Spinal cord (tissue), 10 donors: Measurements from ENCODE around the gene YIPF1. TPM values are rescaled to one million over a fixed set of nuclear protein-coding genes. Genes with fewer than 3 reads are reported as not detected.

Source experiments
- DNase-seq, 6 donors: peaks; one replicate each; pipeline versions ENCODE4 v3.0.0 to v3.0.0-alpha.2; 2013 to 2015; ENCODE audit warnings: low spot score in 6 of 6, low read depth in 4 of 6
- H3K27ac ChIP-seq: one replicate; pipeline ENCODE4 v1.5.1; 2013; ENCODE audit warnings: low read depth, low read length, control low read depth
- H3K27me3 ChIP-seq: one replicate; pipeline ENCODE4 v1.6.1; 2013; ENCODE audit warnings: low read length; ENCODE audit not compliant: control insufficient read depth, insufficient read depth
- H3K36me3 ChIP-seq: one replicate; pipeline ENCODE4 v1.6.1; 2013; ENCODE audit warnings: low read length; ENCODE audit not compliant: control insufficient read depth, insufficient read depth
- H3K4me1 ChIP-seq: one replicate; pipeline ENCODE4 v1.6.1; 2013; ENCODE audit warnings: low read length; ENCODE audit not compliant: control insufficient read depth, insufficient read depth
- H3K4me3 ChIP-seq: one replicate; pipeline ENCODE4 v1.5.1; 2013; ENCODE audit warnings: low read depth, low read length, control low read depth
- H3K9me3 ChIP-seq: one replicate; pipeline ENCODE4 v1.6.1; 2013; ENCODE audit warnings: low read length; ENCODE audit not compliant: control insufficient read depth, insufficient read depth
- WGBS: methylation state at CpG from one replicate; pipeline ENCODE4 v1.1.5; 2013; ENCODE audit warnings: missing lambda C conversion rate; ENCODE audit not compliant: insufficient coverage; 5-methylcytosine and 5-hydroxymethylcytosine counted together
- polyA plus RNA-seq, 2 donors: library from polyadenylated mRNA; unstranded; fragments of 120-200 nt; gene quantifications; one replicate each; pipeline ENCODE4 v1.2.1, GENCODE V29; 2013; ENCODE audit not compliant: insufficient read length in 2 of 2
- total RNA-seq, 2 donors: library from RNA; depleted of rRNA in 1 of 2; stranded (reverse); fragments of 120-200 nt in 1 of 2; fragments of >200 nt in 1 of 2; gene quantifications; one replicate each; pipeline versions ENCODE4 v1.2.3 to v1.2.4, GENCODE V29; 2013 to 2014
- donor health status: healthy.

Gene YIPF1
- total and polyA plus RNA-seq, 4 donors = 34.8 to 38.1 (median 37.5) TPM

DNA sequence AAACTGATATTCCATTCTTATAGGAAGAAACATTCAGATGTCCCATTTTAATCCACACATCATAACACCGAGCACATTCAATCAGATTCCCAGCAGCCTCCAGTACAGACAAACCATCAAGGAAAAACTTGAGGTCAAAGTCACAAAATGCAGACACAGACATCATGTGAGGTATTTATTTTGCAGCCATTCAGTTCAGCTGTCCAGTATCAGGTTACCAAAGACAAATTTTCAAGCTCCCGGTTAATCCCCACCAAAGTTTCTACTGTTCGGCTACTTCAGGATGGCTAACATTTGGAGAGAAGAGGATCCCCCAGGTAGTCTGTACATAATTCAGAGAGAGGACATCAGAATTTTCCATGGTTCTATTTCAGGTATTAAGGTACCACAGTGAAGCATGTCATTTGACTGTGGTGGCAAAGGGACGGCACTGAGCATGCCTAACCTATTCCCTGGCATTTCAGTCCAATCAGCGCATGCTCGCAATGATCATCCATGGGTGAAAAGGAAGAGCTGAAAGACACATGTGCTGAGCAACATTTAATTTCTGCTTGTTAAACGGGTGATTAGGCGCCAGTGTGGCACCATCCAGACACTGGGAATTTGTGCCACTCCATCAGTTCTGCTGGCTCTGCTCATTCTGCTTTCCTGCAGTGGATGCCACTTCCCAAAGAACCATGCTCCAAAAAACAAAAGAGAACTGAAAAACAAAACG is 37.9 kb downstream of the YIPF1 start:
- peak in 1 of 6 donors; percentile 80 for DNase-seq
- 86% methylated on average over 5 of the region's 9 CpGs for whole genome bisulfite sequencing
- H3K4me1 ChIP-seq = no peaks in the 10 kb centered on the region
- no peak overlapping the region for H3K4me3 ChIP-seq
- H3K36me3 ChIP-seq = peaks cover 25% of the 10 kb centered on the region
- no peak overlapping the region for H3K27ac ChIP-seq
- H3K9me3 ChIP-seq = no peaks in the 10 kb centered on the region
- H3K27me3 ChIP-seq = no peaks in the 10 kb centered on the region

DNA sequence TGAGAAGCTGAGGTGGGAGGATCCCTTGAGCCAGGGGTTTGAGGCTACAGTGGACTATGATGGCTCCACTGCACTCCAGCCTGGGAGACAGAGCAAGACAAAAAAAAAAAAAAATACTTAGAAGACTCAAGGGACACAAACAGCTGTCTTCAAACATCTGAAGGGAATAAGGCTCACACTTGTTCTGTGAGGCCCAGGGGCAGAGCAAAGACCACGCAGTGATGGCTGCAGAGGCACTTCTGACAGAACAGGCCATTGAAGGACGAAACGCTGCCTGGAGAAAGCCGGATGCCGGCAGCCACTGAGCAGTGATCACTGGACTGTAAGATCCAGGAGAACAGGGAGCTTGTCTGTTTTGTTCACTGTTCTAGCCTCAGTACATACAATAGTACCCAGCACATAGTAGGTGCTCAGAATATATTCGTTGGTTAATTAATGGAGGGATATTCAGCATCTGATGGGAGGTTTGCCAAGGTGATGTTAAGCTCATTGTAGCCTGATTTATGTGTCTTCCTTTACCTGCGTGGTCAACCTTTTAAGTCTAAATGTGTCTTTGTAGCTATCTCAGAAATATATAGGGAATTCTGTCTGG is 39.4 kb downstream of the YIPF1 start:
- WGBS = 81% methylated on average over 4 of the region's 7 CpGs
- Histone ChIP-seq H3K27ac (no peak overlapping the region), H3K9me3 (no peaks in the 10 kb centered on the region), H3K4me1 (no peaks in the 10 kb centered on the region), H3K36me3 (peaks cover 15% of the 10 kb centered on the region), H3K27me3 (no peaks in the 10 kb centered on the region), H3K4me3 (no peak overlapping the region)
- no peak for DNase-seq

DNA sequence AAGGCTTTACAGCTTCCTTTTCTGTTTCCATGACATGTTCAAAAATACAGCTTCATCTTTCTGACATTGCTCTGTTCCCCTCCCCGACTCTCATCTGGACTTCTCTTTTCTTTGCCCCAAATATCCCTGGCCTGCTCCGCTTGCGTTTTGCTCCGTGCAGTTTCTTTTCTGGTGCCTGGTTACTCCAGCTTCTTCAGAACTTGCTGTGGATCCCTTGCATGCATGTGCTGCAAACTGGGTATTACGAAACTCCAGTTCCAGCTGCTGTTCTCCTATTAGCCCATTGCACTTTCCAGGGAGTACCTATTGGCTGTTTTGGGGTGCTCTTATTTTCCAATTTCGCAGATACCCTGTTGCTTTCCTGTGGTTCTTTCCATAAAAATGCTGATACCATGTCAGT is 41.6 kb downstream of the YIPF1 start:
- 85% methylated on average over 6 of the region's 6 CpGs for WGBS
- no peak overlapping the region for H3K4me3 ChIP-seq

DNA sequence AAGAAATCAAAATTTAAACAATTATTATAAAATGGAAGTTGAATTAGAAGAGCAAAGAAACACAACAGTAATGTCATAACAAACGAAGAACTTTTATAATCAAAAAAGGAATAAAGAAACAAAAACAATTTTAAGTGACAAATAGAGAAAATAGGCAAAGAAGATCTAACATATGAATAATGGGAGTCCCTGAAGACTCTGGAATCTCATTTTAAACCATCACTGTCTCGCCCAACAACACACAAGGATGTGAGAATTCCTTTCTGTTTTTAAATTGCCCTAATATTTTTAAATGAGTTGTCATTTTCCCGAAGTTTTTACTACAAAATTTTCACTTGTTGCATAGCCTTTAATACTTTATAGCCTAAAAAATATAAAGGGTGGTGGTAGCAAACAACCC is 47.2 kb downstream of the YIPF1 start:
- DNase-seq = no peak
- no CpG with 5 or more reads among the region's 3 CpGs for WGBS
- H3K4me3 ChIP-seq = no peak overlapping the region
- H3K9me3 ChIP-seq = no peaks in the 10 kb centered on the region
- no peaks in the 10 kb centered on the region for H3K27me3 ChIP-seq
- no peaks in the 10 kb centered on the region for H3K36me3 ChIP-seq
- H3K4me1 ChIP-seq = peaks cover 1% of the 10 kb centered on the region
- H3K27ac ChIP-seq = no peak overlapping the region

More for the DNA sequence above, 41.6 kb downstream of the YIPF1 start:
- H3K9me3 ChIP-seq = no peaks in the 10 kb centered on the region
- DNase-seq = no peak
- no peaks in the 10 kb centered on the region for H3K27me3 ChIP-seq
- H3K4me1 ChIP-seq = no peaks in the 10 kb centered on the region
- H3K36me3 ChIP-seq = no peaks in the 10 kb centered on the region
- no peak overlapping the region for H3K27ac ChIP-seq

DNA sequence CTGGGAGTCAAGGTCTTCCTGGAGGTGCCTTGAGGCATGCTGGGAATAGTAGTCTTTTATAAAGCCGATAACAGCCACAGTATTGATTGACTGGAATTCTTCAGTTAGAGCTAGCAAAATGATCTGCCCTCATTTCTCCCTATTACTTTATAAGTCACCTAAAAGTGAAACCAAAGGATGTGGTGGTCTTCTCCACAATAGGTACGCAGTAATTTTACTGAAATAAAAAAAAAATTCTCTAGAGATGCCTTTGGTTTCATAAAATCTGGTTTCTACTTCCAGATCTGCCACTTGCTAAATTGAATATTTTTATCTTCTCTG is 51.0 kb downstream of the YIPF1 start:
- Histone ChIP-seq H3K4me1 (peaks cover 6% of the 10 kb centered on the region), H3K27me3 (no peaks in the 10 kb centered on the region), H3K4me3 (peak overlapping the region; percentile 79), H3K27ac (peak overlapping the region; percentile 99), H3K9me3 (no peaks in the 10 kb centered on the region), H3K36me3 (no peaks in the 10 kb centered on the region)
- no CpG with 5 or more reads among the region's 2 CpGs for WGBS
- DNase-seq = no peak

GRCh38 chr1:53837924-53838653 is 51.5 kb downstream of the YIPF1 start, which contains the start of gene NDC1:
Gene NDC1, minus strand, starts transcription at chr1:53838296. Its CDS starts 35 bp downstream, at chr1:53838261.
- Histone ChIP-seq H3K36me3 (no peaks in the 10 kb centered on the region), H3K27ac (peak within 1 kb of the TSS; percentile 99), H3K27me3 (no peaks in the 10 kb centered on the region), H3K4me3 (peak within 1 kb of the TSS; percentile 79), H3K9me3 (no peaks in the 10 kb centered on the region), H3K4me1 (peaks cover 6% of the 10 kb centered on the region)
- WGBS = under 1% methylated on average over 58 of the region's 59 CpGs
- DNase-seq = peak; percentile 89 to 99 (median 94)

GRCh38 chr1:53837646-53837923 is 52.0 kb downstream of the YIPF1 start:
- Histone ChIP-seq H3K27ac (peak overlapping the region; percentile 99), H3K36me3 (no peaks in the 10 kb centered on the region), H3K4me3 (peak overlapping the region; percentile 79), H3K4me1 (peaks cover 6% of the 10 kb centered on the region), H3K9me3 (no peaks in the 10 kb centered on the region), H3K27me3 (no peaks in the 10 kb centered on the region)
- WGBS = 3% methylated on average over 5 of the region's 5 CpGs
- DNase-seq = peak in 1 of 6 donors; percentile 15

DNA sequence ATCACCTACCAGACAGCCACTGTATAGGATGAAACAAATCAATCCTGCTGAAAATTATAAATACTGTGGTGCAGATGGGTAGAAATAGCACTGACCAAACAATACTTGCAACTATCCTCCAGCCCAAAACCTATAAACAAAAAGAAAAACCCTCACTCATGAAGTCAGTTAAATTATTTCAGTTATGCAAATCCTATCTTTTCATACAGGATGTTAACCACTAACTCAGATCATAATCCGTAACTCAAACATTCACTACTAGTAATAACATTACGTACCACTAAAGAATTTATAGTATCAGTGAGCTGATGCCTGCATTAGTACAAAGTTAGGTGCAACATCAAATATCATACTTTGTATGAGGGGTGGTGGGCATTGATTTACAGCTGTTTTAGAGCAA is 54.1 kb downstream of the YIPF1 start:
- Histone ChIP-seq H3K36me3 (peaks cover 3% of the 10 kb centered on the region), H3K27ac (no peak overlapping the region), H3K9me3 (no peaks in the 10 kb centered on the region), H3K4me3 (no peak overlapping the region), H3K4me1 (peaks cover 6% of the 10 kb centered on the region), H3K27me3 (no peaks in the 10 kb centered on the region)
- DNase-seq = no peak
- no CpG with 5 or more reads among the region's 2 CpGs for WGBS

- DNase-seq = no peak
- H3K9me3 ChIP-seq = no peaks in the 10 kb centered on the region
- H3K36me3 ChIP-seq = peaks cover 3% of the 10 kb centered on the region
- no peak overlapping the region for H3K27ac ChIP-seq
- H3K4me1 ChIP-seq = peaks cover 6% of the 10 kb centered on the region
- WGBS = 90% methylated on average over 5 of the region's 11 CpGs
- no peak overlapping the region for H3K4me3 ChIP-seq
- H3K27me3 ChIP-seq = no peaks in the 10 kb centered on the region
Measured at GRCh38 chr1:53834776-53835175, 54.8 kb downstream of the YIPF1 start.

GRCh38 chr1:53833393-53833792 is 56.2 kb downstream of the YIPF1 start:
- no CpG with 5 or more reads among the region's 4 CpGs for WGBS
- H3K36me3 ChIP-seq = peaks cover 3% of the 10 kb centered on the region
- H3K4me1 ChIP-seq = peaks cover 6% of the 10 kb centered on the region
- H3K4me3 ChIP-seq = no peak overlapping the region
- no peaks in the 10 kb centered on the region for H3K9me3 ChIP-seq
- DNase-seq = no peak
- no peak overlapping the region for H3K27ac ChIP-seq
- no peaks in the 10 kb centered on the region for H3K27me3 ChIP-seq
